Suprapubic skin (tissue), 4 donors: Measurements from ENCODE around the gene AFF2. TPM values are rescaled to one million over a fixed set of nuclear protein-coding genes. Genes with fewer than 3 reads are reported as not detected.

Source experiments
- DNase-seq, 2 donors: peaks; one replicate each; pipeline ENCODE4 v3.0.0-alpha.2; 2019; ENCODE audit warnings: low spot score in 2 of 2
- H3K27ac ChIP-seq: fragments of 200-600 bp; sonication (generic); one replicate; pipeline ENCODE4 v1.5.1; 2019
- H3K27me3 ChIP-seq: fragments of 200-600 bp; sonication (generic); one replicate; pipeline ENCODE4 v1.5.1; 2019
- H3K36me3 ChIP-seq: fragments of 200-600 bp; sonication (generic); one replicate; pipeline ENCODE4 v1.5.1; 2019
- H3K4me1 ChIP-seq: fragments of 200-600 bp; sonication (generic); one replicate; pipeline ENCODE4 v1.5.1; 2019
- H3K4me3 ChIP-seq: fragments of 200-600 bp; sonication (generic); one replicate; pipeline ENCODE4 v1.5.1; 2019; ENCODE audit warnings: mild to moderate bottlenecking
- H3K9me3 ChIP-seq: fragments of 200-600 bp; sonication (generic); one replicate; pipeline ENCODE4 v1.5.1; 2019
- EP300 ChIP-seq: sonication (generic); formaldehyde crosslinking; IDR thresholded peaks from one replicate; pipeline ENCODE4 v1.6.1; 2017; ENCODE audit warnings: antibody characterized with exemption
- POLR2A ChIP-seq, 2 donors: fragments of 450-650 bp; IDR thresholded peaks; one replicate each; pipeline ENCODE4 v1.6.1; 2017; ENCODE audit warnings: antibody characterized with exemption in 2 of 2, mild to moderate bottlenecking in 2 of 2, moderate library complexity in 2 of 2
- POLR2AphosphoS5 ChIP-seq, 3 donors: sonication (generic); formaldehyde crosslinking; IDR thresholded peaks; one replicate each; pipeline ENCODE4 v1.6.1; 2017; ENCODE audit warnings: antibody characterized with exemption in 3 of 3
- WGBS: methylation state at CpG from one replicate; pipeline ENCODE4 v1.1.5; 2018; 5-methylcytosine and 5-hydroxymethylcytosine counted together
- total RNA-seq, 4 donors: library from RNA; depleted of rRNA; stranded (reverse); fragments of >200 nt; gene quantifications; one replicate each; pipeline ENCODE4 v1.1.0, GENCODE V29; 2016
- TF ChIP-seq, protein P1 (sequence below), 2 donors: fragments of 200-600 bp in 1 of 2; fragments of 450-650 bp in 1 of 2; sonication (generic) in 1 of 2; IDR thresholded peaks; one replicate each; pipeline ENCODE4 v1.5.1; 2016 to 2019; ENCODE audit warnings: antibody characterized with exemption in 2 of 2, mild to moderate bottlenecking in 1 of 2, moderate library complexity in 1 of 2

Gene AFF2
- total RNA-seq, 4 donors from 2014 or later = 0.72 to 3.0 (median 1.6) TPM

DNA sequence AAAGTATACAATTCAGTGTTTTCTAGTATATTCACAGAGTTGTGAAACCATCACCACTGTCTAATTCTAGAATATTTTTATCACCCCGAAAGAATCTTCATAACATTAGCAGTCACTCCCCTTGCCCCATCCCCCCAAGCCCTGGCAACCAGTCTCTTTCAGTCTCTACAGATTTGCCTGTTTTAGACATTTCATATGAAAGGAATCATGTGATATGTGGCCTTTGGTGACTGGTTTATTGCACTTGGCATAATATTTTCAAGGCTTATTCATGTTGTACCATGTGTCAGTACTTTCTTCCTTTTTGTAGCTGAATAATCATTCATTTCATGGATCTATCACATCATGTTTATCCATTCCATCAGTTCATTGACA, 371.7 kb downstream of the AFF2 start:
- TF ChIP-seq, protein P1, sequence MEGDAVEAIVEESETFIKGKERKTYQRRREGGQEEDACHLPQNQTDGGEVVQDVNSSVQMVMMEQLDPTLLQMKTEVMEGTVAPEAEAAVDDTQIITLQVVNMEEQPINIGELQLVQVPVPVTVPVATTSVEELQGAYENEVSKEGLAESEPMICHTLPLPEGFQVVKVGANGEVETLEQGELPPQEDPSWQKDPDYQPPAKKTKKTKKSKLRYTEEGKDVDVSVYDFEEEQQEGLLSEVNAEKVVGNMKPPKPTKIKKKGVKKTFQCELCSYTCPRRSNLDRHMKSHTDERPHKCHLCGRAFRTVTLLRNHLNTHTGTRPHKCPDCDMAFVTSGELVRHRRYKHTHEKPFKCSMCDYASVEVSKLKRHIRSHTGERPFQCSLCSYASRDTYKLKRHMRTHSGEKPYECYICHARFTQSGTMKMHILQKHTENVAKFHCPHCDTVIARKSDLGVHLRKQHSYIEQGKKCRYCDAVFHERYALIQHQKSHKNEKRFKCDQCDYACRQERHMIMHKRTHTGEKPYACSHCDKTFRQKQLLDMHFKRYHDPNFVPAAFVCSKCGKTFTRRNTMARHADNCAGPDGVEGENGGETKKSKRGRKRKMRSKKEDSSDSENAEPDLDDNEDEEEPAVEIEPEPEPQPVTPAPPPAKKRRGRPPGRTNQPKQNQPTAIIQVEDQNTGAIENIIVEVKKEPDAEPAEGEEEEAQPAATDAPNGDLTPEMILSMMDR (IDR thresholded peaks at IDR 0.05) = no peak
- no peak for TF ChIP-seq EP300
- TF ChIP-seq POLR2A (IDR thresholded peaks at IDR 0.05) = no peak
- TF ChIP-seq POLR2AphosphoS5 (IDR thresholded peaks at IDR 0.05) = no peak
- Histone ChIP-seq H3K9me3 (no peaks in the 10 kb centered on the region), H3K27me3 (no peaks in the 10 kb centered on the region), H3K27ac (no peak overlapping the region), H3K4me1 (no peaks in the 10 kb centered on the region), H3K36me3 (no peaks in the 10 kb centered on the region), H3K4me3 (no peak overlapping the region)
- 66% methylated on average over 1 of the region's 1 CpG for WGBS
- no peak for DNase-seq

DNA sequence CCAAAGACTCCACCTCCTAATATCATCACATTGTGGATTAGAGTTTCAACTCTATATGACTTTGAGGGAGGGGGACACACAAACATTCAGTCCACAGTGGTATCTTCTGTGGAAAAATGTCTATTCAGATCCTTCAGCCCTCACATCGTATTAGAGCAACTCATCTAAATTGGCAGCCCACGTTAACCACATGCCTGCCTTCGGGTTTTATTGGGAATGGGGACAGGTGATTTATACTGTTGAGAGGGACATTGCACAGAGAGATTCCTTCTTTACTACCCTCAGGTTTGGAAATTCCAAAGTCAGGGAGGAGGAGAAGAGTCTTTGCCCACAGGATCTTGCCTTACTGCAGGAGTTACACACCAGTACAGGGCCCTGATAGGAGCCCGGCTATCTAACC, 372.5 kb downstream of the AFF2 start:
- no peak for DNase-seq
- Histone ChIP-seq H3K4me3 (no peak overlapping the region), H3K27me3 (no peaks in the 10 kb centered on the region), H3K9me3 (no peaks in the 10 kb centered on the region), H3K4me1 (no peaks in the 10 kb centered on the region), H3K27ac (no peak overlapping the region), H3K36me3 (no peaks in the 10 kb centered on the region)
- 72% methylated on average over 4 of the region's 4 CpGs for WGBS
- TF ChIP-seq POLR2A (IDR thresholded peaks at IDR 0.05) (no peak), POLR2AphosphoS5 (IDR thresholded peaks at IDR 0.05) (no peak), EP300 (no peak)
- TF ChIP-seq, protein P1 (IDR thresholded peaks at IDR 0.05) = no peak

DNA sequence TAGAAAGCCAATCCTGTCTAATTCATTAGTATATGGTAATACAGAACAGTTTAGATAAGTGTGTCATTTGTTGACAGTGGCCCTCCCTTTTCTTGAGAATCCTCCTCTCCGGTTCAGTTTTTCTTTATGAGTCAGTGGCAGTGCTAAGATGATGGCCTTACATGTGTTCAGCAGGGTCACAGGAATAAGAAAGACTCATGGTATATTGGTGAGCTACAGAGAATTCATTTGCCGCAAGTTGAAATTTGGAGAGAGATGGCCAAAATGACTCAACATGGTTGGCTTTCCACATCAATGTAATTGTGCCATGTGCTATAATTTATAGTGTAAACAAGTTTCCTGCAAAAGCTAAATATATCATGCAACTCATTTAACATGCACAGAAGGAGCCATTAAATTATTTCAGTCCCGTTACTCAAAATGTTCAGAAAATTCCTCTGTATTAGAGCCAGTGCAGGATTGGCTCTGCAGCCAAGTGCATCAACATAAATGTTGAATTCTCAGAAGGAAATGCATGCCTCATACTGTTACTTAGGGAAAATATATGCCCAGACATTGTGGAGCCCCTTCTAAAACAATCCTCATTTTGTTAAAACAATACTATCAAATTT, 374.3 kb downstream of the AFF2 start:
- 55% methylated on average over 3 of the region's 3 CpGs for WGBS
- DNase-seq = no peak
- H3K4me3 ChIP-seq = no peak overlapping the region
- H3K4me1 ChIP-seq = no peaks in the 10 kb centered on the region
- no peaks in the 10 kb centered on the region for H3K27me3 ChIP-seq
- no peaks in the 10 kb centered on the region for H3K9me3 ChIP-seq
- no peaks in the 10 kb centered on the region for H3K36me3 ChIP-seq
- H3K27ac ChIP-seq = no peak overlapping the region
- TF ChIP-seq, protein P1 (IDR thresholded peaks at IDR 0.05) = no peak
- no peak for TF ChIP-seq POLR2A (IDR thresholded peaks at IDR 0.05)
- no peak for TF ChIP-seq POLR2AphosphoS5 (IDR thresholded peaks at IDR 0.05)
- TF ChIP-seq EP300 = no peak

DNA sequence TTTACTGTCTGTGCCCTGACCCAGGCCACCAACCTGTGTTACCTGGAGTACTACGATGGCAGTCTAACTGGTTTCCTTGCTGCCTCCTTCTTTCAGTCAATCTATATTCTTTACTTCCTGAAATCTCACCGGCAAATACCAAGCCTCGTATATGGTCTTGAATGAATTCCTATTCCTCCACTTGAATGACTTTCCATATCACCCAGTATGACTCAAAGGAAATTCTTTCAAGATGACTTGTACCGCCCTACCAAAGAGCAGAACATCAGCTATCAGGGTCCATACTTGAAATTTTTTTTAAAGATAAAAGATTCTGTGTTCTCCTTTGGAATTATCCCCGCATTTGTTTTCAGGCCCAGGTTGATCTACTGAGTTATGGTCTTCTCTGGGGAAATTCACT, 378.0 kb downstream of the AFF2 start:
- Histone ChIP-seq H3K4me3 (no peak overlapping the region), H3K9me3 (no peaks in the 10 kb centered on the region), H3K4me1 (no peaks in the 10 kb centered on the region), H3K36me3 (no peaks in the 10 kb centered on the region), H3K27ac (no peak overlapping the region), H3K27me3 (no peaks in the 10 kb centered on the region)
- TF ChIP-seq POLR2A (IDR thresholded peaks at IDR 0.05) (no peak), POLR2AphosphoS5 (IDR thresholded peaks at IDR 0.05) (no peak), EP300 (no peak)
- TF ChIP-seq, protein P1 (IDR thresholded peaks at IDR 0.05) = no peak
- 82% methylated on average over 5 of the region's 5 CpGs for WGBS
- no peak for DNase-seq

DNA sequence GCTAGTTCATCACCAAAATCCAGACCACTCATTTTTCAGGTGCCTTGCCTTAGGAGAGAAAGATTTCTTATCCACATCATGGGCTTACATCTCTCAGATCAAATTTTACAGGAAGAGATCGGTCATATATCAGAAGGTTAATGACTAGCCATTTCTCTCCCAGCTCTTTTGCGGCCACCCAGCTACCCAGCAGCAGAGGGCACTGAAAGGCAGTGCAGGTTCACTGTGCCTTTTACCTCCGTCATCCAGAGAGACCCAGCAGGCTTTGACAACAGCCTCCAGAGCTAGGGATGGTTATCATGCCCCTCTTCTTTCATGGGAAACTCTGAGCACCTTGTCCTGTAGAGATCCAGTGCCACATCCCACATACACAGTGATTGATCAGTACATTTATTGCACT, 384.8 kb downstream of the AFF2 start:
- Histone ChIP-seq H3K4me3 (no peak overlapping the region), H3K27me3 (no peaks in the 10 kb centered on the region), H3K4me1 (no peaks in the 10 kb centered on the region), H3K27ac (no peak overlapping the region), H3K36me3 (no peaks in the 10 kb centered on the region), H3K9me3 (no peaks in the 10 kb centered on the region)
- no peak for DNase-seq
- TF ChIP-seq EP300 = no peak
- 67% methylated on average over 3 of the region's 3 CpGs for WGBS

DNA sequence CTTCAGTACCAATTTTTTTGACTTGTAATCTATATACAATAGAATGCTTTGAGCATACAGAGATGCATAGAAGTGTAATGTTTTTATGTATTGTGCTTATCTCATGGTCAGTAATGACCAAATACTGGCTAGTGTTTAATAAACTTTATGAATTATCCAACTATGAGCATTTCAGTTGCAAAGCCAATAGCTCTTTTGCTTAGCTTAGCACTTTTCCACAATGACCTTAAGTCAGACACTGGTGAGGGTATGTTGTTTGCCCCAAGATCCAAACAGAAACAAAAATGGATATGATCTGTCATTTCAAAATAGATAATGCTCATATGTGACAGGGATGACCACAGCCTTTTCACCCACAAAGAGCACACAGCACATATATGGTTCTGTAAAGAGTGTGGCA, 393.0 kb downstream of the AFF2 start:
- TF ChIP-seq POLR2AphosphoS5 (IDR thresholded peaks at IDR 0.05) (no peak), EP300 (no peak), POLR2A (IDR thresholded peaks at IDR 0.05) (no peak)
- TF ChIP-seq, protein P1 (IDR thresholded peaks at IDR 0.05) = no peak

More for the DNA sequence above, 393.0 kb downstream of the AFF2 start:
- H3K27me3 ChIP-seq = no peaks in the 10 kb centered on the region
- no peak for DNase-seq
- H3K9me3 ChIP-seq = no peaks in the 10 kb centered on the region
- H3K36me3 ChIP-seq = no peaks in the 10 kb centered on the region
- no peaks in the 10 kb centered on the region for H3K4me1 ChIP-seq
- H3K4me3 ChIP-seq = no peak overlapping the region
- no peak overlapping the region for H3K27ac ChIP-seq
